ENCODE measurements around the gene KRT37. TPM values are rescaled to one million over a fixed set of nuclear protein-coding genes. Genes with fewer than 3 reads are reported as not detected.

The KRT37 gene
- total and polyA plus RNA-seq, 2 of the 13 experiments (the other 11 are each of a cell fraction or from before 2014, with no cell fraction given), result 0.69 TPM; not detected in 1

GRCh38 chr17:41418116-41418860 lies 6.1 kb downstream of the KRT37 start:
- CTCF ChIA-PET (ENCODE audit: low intra/inter-chr PET ratio, low total read pairs), result no interaction called here
- H4K20me1 ChIP-seq (ENCODE audit: insufficient read depth, low read length), result no peaks in the 10 kb centered on the region
- intact Hi-C loops (cut with micrococcal nuclease; ENCODE audit: unreplicated experiment), result loop anchor here (5.0 to 10.0 kb wide), 2 partner anchors 117 to 249 kb away; no protein-coding TSS in a partner anchor
- no peaks in the 10 kb centered on the region for H3K79me2 ChIP-seq (ENCODE audit: insufficient read depth, low read length)
- H3K27me3 ChIP-seq (ENCODE audit: control insufficient read depth in 1 of 2, insufficient read depth in 2 of 2, low read length in 2 of 2), result no peaks in the 10 kb centered on the region
- in situ Hi-C loops (cut with HindIII; ENCODE audit: extremely low pct_ligation_motif_present, low pct_unique_long_range_greater_than_20kb), result no loop called here
- no peak overlapping the region for H3K27ac ChIP-seq (ENCODE audit: extremely low read length, insufficient read depth, low read length)
- H3K4me3 ChIP-seq (replicated peaks in 1 of 3; ENCODE audit: insufficient read depth in 1 of 3, low read depth in 2 of 3, low read length in 3 of 3), result no peak overlapping the region
- no TSS peak for BruUV-seq (replicated peaks)
- H3K36me3 ChIP-seq (replicated peaks in 1 of 2; ENCODE audit: control insufficient read depth in 1 of 2, insufficient read depth in 2 of 2, low read length in 2 of 2), result no peaks in the 10 kb centered on the region
- FAIRE-seq (no peak), ATAC-seq (no peak), DNase-seq (ENCODE audit: low spot score) (no peak)
- no peaks in the 10 kb centered on the region for H3K9me3 ChIP-seq (ENCODE audit: low read length)
- POLR2A ChIA-PET, result interaction anchor here (1.0 to 1.1 kb wide), 2 partner anchors 13 to 15 kb away, joined by 3 to 5 read pairs; no protein-coding TSS in a partner anchor
- no peak overlapping the region for H3K4me2 ChIP-seq (ENCODE audit: low read depth, low read length)
- 81% methylated on average over 7 of the region's 7 CpGs for WGBS (ENCODE audit: low lambda C conversion rate)
- H3K9ac ChIP-seq (ENCODE audit: insufficient read depth, low read depth, low read length), result no peak overlapping the region
- H2AFZ ChIP-seq (ENCODE audit: low read length), result no peak overlapping the region
- peaks cover 57% of the 10 kb centered on the region for H3K4me1 ChIP-seq (ENCODE audit: insufficient read depth, low read length)
- no peak for TF ChIP-seq ZMYM2 (CRISPR knock-in tag; IDR thresholded peaks at IDR 0.05)
- TF ChIP-seq ZNF407 (CRISPR knock-in tag; IDR thresholded peaks at IDR 0.05; ENCODE audit: not compliant biosample characterization), result no peak
- TF ChIP-seq ZNF12 (CRISPR knock-in tag; IDR thresholded peaks at IDR 0.05), result no peak
- TF ChIP-seq ZNF317 (CRISPR knock-in tag; IDR thresholded peaks at IDR 0.05), result no peak
- TF ChIP-seq ZNF503 (CRISPR knock-in tag; IDR thresholded peaks at IDR 0.05), result no peak
- TF ChIP-seq DDIT3 (CRISPR knock-in tag; IDR thresholded peaks at IDR 0.05), result no peak
- TF ChIP-seq CREM (IDR thresholded peaks at IDR 0.05), result no peak
- no peak for TF ChIP-seq CREM (CRISPR knock-in tag; IDR thresholded peaks at IDR 0.05)
- TF ChIP-seq ZNF891 (CRISPR knock-in tag; IDR thresholded peaks at IDR 0.05), result no peak
- no peak for TF ChIP-seq ZFP1 (CRISPR knock-in tag; IDR thresholded peaks at IDR 0.05)
- TF ChIP-seq ZNF143 (CRISPR knock-in tag; IDR thresholded peaks at IDR 0.05), result no peak
- no peak for TF ChIP-seq NFYC (CRISPR knock-in tag; IDR thresholded peaks at IDR 0.05)
- TF ChIP-seq TFAP4 (IDR thresholded peaks at IDR 0.05; ENCODE audit: borderline replicate concordance, low read depth), result no peak
- TF ChIP-seq ZNF382 (CRISPR knock-in tag; IDR thresholded peaks at IDR 0.05; ENCODE audit: borderline replicate concordance), result no peak

All from HepG2 (cell line).